CD4-positive, alpha-beta memory T cell (primary cell): ENCODE data around the gene CAMTA1. TPM values are rescaled to one million over a fixed set of nuclear protein-coding genes. Genes with fewer than 3 reads are reported as not detected.

Experiments used
- CTCF ChIA-PET: fragments of 350-600 bp; sonication (Branson Sonifier 250); formaldehyde crosslinking; loops from one replicate; lab custom pipeline; 2021; ENCODE audit warnings: inconsistent platforms; ENCODE audit not compliant: partially characterized antibody; lab: Charles Lee
- POLR2A ChIA-PET: fragments of 350-600 bp; sonication (Branson Sonifier 250); formaldehyde crosslinking; loops from one replicate; lab custom pipeline; 2021; ENCODE audit not compliant: partially characterized antibody; lab: Charles Lee
- DNase-seq, 5 donors: peaks; one replicate each; pipeline versions ENCODE4 v3.0.0 to v3.0.0-alpha.2; 2020 to 2022; ENCODE audit warnings: mixed read lengths in 1 of 5
- H3K27ac ChIP-seq: one replicate; pipeline ENCODE4 v1.7.0; 2013; ENCODE audit warnings: low read depth, low read length
- H3K27me3 ChIP-seq: 2 replicates; pipeline ENCODE4 v1.7.0; 2013; ENCODE audit warnings: mild to moderate bottlenecking, low read length, moderate library complexity; ENCODE audit not compliant: insufficient read depth
- H3K36me3 ChIP-seq: 2 replicates; pipeline ENCODE4 v1.7.0; 2013; ENCODE audit warnings: mild to moderate bottlenecking, low read length, moderate library complexity; ENCODE audit not compliant: insufficient read depth
- H3K4me1 ChIP-seq: 2 replicates; pipeline ENCODE4 v1.7.0; 2013; ENCODE audit warnings: mild to moderate bottlenecking, low read length, moderate library complexity; ENCODE audit not compliant: insufficient read depth
- H3K4me3 ChIP-seq, 2 donors: one replicate each; pipeline ENCODE4 v1.7.0; 2013; ENCODE audit warnings: low read length in 2 of 2, mild to moderate bottlenecking in 1 of 2
- H3K9me3 ChIP-seq, 2 donors: one replicate each; pipeline ENCODE4 v1.7.0; 2013; ENCODE audit warnings: low read length in 2 of 2, control low read depth in 1 of 2; ENCODE audit not compliant: control insufficient read depth in 1 of 2
- H3K27ac Mint-ChIP-seq, 7 donors: one replicate each; pipeline ENCODE4 v1.8.0; 2020 to 2021; ENCODE audit warnings: mixed read lengths in 7 of 7, mild to moderate bottlenecking in 6 of 7, inconsistent platforms in 3 of 7, moderate library complexity in 3 of 7
- H3K27me3 Mint-ChIP-seq, 2 donors: one replicate each; pipeline ENCODE4 v1.8.0; 2020 to 2021; ENCODE audit warnings: mixed read lengths in 2 of 2
- H3K36me3 Mint-ChIP-seq, 2 donors: one replicate each; pipeline ENCODE4 v1.8.0; 2020 to 2021; ENCODE audit warnings: mixed read lengths in 2 of 2, inconsistent platforms in 1 of 2, mild to moderate bottlenecking in 1 of 2
- H3K4me1 Mint-ChIP-seq, 4 donors: one replicate each; pipeline ENCODE4 v1.8.0; 2020 to 2021; ENCODE audit warnings: mixed read lengths in 4 of 4, mild to moderate bottlenecking in 1 of 4
- H3K4me3 Mint-ChIP-seq, 8 donors: one replicate each; pipeline ENCODE4 v1.8.0; 2020 to 2021; ENCODE audit warnings: mixed read lengths in 8 of 8, mild to moderate bottlenecking in 7 of 8, moderate library complexity in 6 of 8, inconsistent platforms in 3 of 8
- H3K9me3 Mint-ChIP-seq, 8 donors: one replicate each; pipeline ENCODE4 v1.8.0; 2020 to 2021; ENCODE audit warnings: mixed read lengths in 8 of 8, mild to moderate bottlenecking in 5 of 8, inconsistent platforms in 3 of 8, moderate library complexity in 1 of 8
- intact Hi-C: fragments of 100-400 bp; cut with micrococcal nuclease; formaldehyde crosslinking; loops from one replicate; pipeline ENCODE4 v1.15.1; 2023
- polyA plus RNA-seq, 2 donors: library from polyadenylated mRNA; unstranded; fragments of 300-500 nt; fragmentation: Illumina TruSeq; gene quantifications; one replicate each; pipeline ENCODE4 v1.2.3, GENCODE V29; 2021
- total RNA-seq, 2 experiments: library from RNA; stranded (reverse); gene quantifications; one replicate each; pipeline ENCODE4 v1.2.3, GENCODE V29; 2021

Gene CAMTA1
- total and polyA plus RNA-seq, 4 experiments from 2014 or later = 39.1 to 118 (median 59.9) TPM

- Histone ChIP-seq H3K9me3 (no peaks in the 10 kb centered on the region), H3K4me3 (no peak overlapping the region), H3K27me3 (no peaks in the 10 kb centered on the region), H3K4me1 (no peaks in the 10 kb centered on the region), H3K36me3 (no peaks in the 10 kb centered on the region), H3K27ac (no peak overlapping the region)
- no peak for DNase-seq
- peaks cover 7 to 12% of the 10 kb centered on the region in 2 donors for H3K27me3 Mint-ChIP-seq
- H3K4me1 Mint-ChIP-seq = no peaks in the 10 kb centered on the region
- peaks cover 2 to 23% (median 17%) of the 10 kb centered on the region in 8 donors for H3K9me3 Mint-ChIP-seq
- no peak overlapping the region for H3K27ac Mint-ChIP-seq
- CTCF ChIA-PET = no interaction called here
- intact Hi-C loops = no loop called here
- POLR2A ChIA-PET = no interaction called here
- no peak overlapping the region for H3K4me3 Mint-ChIP-seq
- H3K36me3 Mint-ChIP-seq = no peaks in the 10 kb centered on the region
Measured at GRCh38 chr1:7303554-7304317, 518.5 kb downstream of the CAMTA1 start.

- Histone ChIP-seq H3K27ac (no peak overlapping the region), H3K9me3 (no peaks in the 10 kb centered on the region), H3K36me3 (no peaks in the 10 kb centered on the region), H3K4me1 (no peaks in the 10 kb centered on the region), H3K4me3 (no peak overlapping the region), H3K27me3 (no peaks in the 10 kb centered on the region)
- H3K36me3 Mint-ChIP-seq = no peaks in the 10 kb centered on the region
- CTCF ChIA-PET = no interaction called here
- DNase-seq = no peak
- peak overlapping the region in 1 of 7 donors; percentile 55 for H3K27ac Mint-ChIP-seq
- H3K4me1 Mint-ChIP-seq = no peaks in the 10 kb centered on the region
- intact Hi-C loops = no loop called here
- H3K9me3 Mint-ChIP-seq = peaks cover 0 to 27% (median 12%) of the 10 kb centered on the region in 8 donors
- no peak overlapping the region for H3K4me3 Mint-ChIP-seq
- POLR2A ChIA-PET = no interaction called here
- peaks cover 9 to 19% of the 10 kb centered on the region in 2 donors for H3K27me3 Mint-ChIP-seq
Measured at GRCh38 chr1:7313081-7313546, 527.9 kb downstream of the CAMTA1 start.

- H3K4me3 Mint-ChIP-seq = no peak overlapping the region
- no peak overlapping the region for H3K27ac Mint-ChIP-seq
- POLR2A ChIA-PET = no interaction called here
- Histone ChIP-seq H3K36me3 (no peaks in the 10 kb centered on the region), H3K27ac (no peak overlapping the region), H3K4me3 (no peak overlapping the region), H3K27me3 (no peaks in the 10 kb centered on the region), H3K9me3 (no peaks in the 10 kb centered on the region), H3K4me1 (no peaks in the 10 kb centered on the region)
- DNase-seq = no peak
- intact Hi-C loops = no loop called here
- CTCF ChIA-PET = no interaction called here
- H3K27me3 Mint-ChIP-seq = peaks cover 9 to 19% of the 10 kb centered on the region in 2 donors
- H3K4me1 Mint-ChIP-seq = no peaks in the 10 kb centered on the region
- H3K36me3 Mint-ChIP-seq = no peaks in the 10 kb centered on the region
- peaks cover 0 to 19% (median 6%) of the 10 kb centered on the region in 8 donors for H3K9me3 Mint-ChIP-seq
Measured at GRCh38 chr1:7313826-7314225, 528.6 kb downstream of the CAMTA1 start.

DNA sequence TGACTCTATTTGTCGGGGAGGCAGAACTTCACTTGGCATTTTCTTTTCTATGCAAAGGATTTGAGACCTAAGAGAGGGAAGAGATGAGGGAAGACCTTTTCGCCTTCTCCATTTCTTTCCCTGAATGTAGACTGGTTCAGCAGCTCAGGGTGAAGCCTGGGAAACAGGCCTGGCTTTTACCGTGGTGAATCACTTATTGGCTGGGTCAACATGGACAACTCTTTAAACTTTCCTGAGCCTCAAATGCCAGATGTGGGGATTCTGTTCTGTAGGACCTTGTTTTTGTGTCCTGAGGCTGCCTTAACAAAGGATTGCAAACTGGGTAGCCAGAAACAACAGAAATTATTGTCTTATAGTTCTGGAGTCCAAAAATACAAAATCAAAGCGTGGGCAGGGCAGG lies 530.1 kb downstream of the CAMTA1 start:
- Mint-ChIP-seq H3K4me1 (no peaks in the 10 kb centered on the region), H3K4me3 (no peak overlapping the region), H3K27me3 (peaks cover 9 to 19% of the 10 kb centered on the region in 2 donors), H3K27ac (no peak overlapping the region), H3K36me3 (no peaks in the 10 kb centered on the region), H3K9me3 (peaks cover 0 to 10% (median under 1%) of the 10 kb centered on the region in 8 donors)
- no peaks in the 10 kb centered on the region for H3K4me1 ChIP-seq
- CTCF ChIA-PET = no interaction called here
- H3K9me3 ChIP-seq = no peaks in the 10 kb centered on the region
- no peaks in the 10 kb centered on the region for H3K27me3 ChIP-seq
- H3K27ac ChIP-seq = no peak overlapping the region
- no peaks in the 10 kb centered on the region for H3K36me3 ChIP-seq
- POLR2A ChIA-PET = no interaction called here
- intact Hi-C loops = no loop called here
- DNase-seq = no peak
- no peak overlapping the region for H3K4me3 ChIP-seq

GRCh38 chr1:7315946-7316345 lies 530.7 kb downstream of the CAMTA1 start:
- H3K9me3 ChIP-seq = no peaks in the 10 kb centered on the region
- H3K4me3 Mint-ChIP-seq = no peak overlapping the region
- H3K4me3 ChIP-seq = no peak overlapping the region
- H3K9me3 Mint-ChIP-seq = peaks cover 0 to 8% (median under 1%) of the 10 kb centered on the region in 8 donors
- no peak for DNase-seq
- H3K27me3 ChIP-seq = no peaks in the 10 kb centered on the region
- H3K4me1 ChIP-seq = no peaks in the 10 kb centered on the region
- H3K27me3 Mint-ChIP-seq = peaks cover 9 to 19% of the 10 kb centered on the region in 2 donors
- no peak overlapping the region for H3K27ac ChIP-seq
- H3K36me3 ChIP-seq = no peaks in the 10 kb centered on the region
- intact Hi-C loops = no loop called here
- ChIA-PET CTCF (no interaction called here), POLR2A (no interaction called here)
- no peaks in the 10 kb centered on the region for H3K36me3 Mint-ChIP-seq
- H3K4me1 Mint-ChIP-seq = no peaks in the 10 kb centered on the region
- H3K27ac Mint-ChIP-seq = no peak overlapping the region

DNA sequence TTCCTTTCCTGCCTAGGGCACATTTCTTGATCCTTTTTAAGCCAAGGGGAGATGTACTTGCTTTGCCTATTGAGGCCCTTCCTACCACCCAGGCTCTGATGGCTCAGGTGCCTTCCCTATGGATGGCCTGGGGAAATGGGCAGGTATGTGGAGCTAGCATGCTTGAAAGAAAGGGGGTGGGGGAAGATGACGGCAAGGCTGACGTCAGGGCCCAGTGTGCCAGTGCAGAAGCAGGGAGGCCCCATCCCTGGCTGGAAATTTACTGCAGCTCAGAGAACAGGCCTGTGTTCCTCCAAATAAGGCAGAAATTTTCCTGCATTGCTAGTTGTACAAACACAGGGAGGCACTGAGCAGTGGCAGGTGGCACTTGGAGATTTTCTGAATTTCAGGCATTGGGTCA lies 532.6 kb downstream of the CAMTA1 start:
- Mint-ChIP-seq H3K4me3 (no peak overlapping the region), H3K9me3 (peaks cover 0 to 2% (median 0%) of the 10 kb centered on the region in 8 donors), H3K36me3 (no peaks in the 10 kb centered on the region), H3K27me3 (peaks cover 6 to 22% of the 10 kb centered on the region in 2 donors), H3K27ac (no peak overlapping the region), H3K4me1 (no peaks in the 10 kb centered on the region)
- Histone ChIP-seq H3K27ac (no peak overlapping the region), H3K9me3 (no peaks in the 10 kb centered on the region), H3K4me1 (no peaks in the 10 kb centered on the region), H3K36me3 (no peaks in the 10 kb centered on the region), H3K27me3 (no peaks in the 10 kb centered on the region), H3K4me3 (no peak overlapping the region)
- ChIA-PET CTCF (no interaction called here), POLR2A (no interaction called here)
- DNase-seq = no peak
- intact Hi-C loops = no loop called here

DNA sequence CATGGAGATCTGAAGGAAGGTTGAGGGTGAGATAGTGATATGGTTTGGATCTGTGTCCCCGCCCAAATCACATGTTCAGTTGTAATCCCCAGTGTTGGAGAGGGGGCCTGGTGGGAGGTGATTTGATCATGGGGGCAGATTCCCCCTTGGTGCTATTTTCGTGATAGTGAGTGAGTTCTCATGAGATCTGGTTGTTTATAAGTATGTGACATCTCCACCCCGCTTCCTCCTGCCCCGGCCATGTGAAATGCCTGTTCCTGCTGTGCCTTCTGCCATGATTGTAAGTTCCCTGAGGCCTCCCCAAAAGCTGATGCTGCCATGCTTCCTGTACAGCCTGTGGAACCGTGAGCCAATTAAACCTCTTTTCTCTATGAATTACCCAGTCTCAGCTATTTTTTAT lies 533.9 kb downstream of the CAMTA1 start:
- Histone ChIP-seq H3K27ac (no peak overlapping the region), H3K4me3 (no peak overlapping the region), H3K27me3 (no peaks in the 10 kb centered on the region), H3K9me3 (no peaks in the 10 kb centered on the region), H3K36me3 (no peaks in the 10 kb centered on the region), H3K4me1 (no peaks in the 10 kb centered on the region)
- intact Hi-C loops = no loop called here
- ChIA-PET CTCF (no interaction called here), POLR2A (no interaction called here)
- DNase-seq = no peak
- no peak overlapping the region for H3K4me3 Mint-ChIP-seq
- H3K27ac Mint-ChIP-seq = no peak overlapping the region
- H3K36me3 Mint-ChIP-seq = no peaks in the 10 kb centered on the region
- no peaks in the 10 kb centered on the region for H3K4me1 Mint-ChIP-seq
- peaks cover 8 to 19% of the 10 kb centered on the region in 2 donors for H3K27me3 Mint-ChIP-seq
- H3K9me3 Mint-ChIP-seq = peaks cover 0 to 2% (median 0%) of the 10 kb centered on the region in 8 donors
